ENCODE measurements around the gene HOOK1. TPM values are rescaled to one million over a fixed set of nuclear protein-coding genes. Genes with fewer than 3 reads are reported as not detected.
"Not testable (repeated sequence)": the region's sequence is repeated elsewhere in the genome, so short reads cannot be mapped to it uniquely, and the experiment has no call there.

Gene HOOK1
- polyA plus RNA-seq, 6 donors from 2014 or later, result 1.5 to 12.1 (median 8.3) TPM

- Mint-ChIP-seq H3K4me1 (no peaks in the 10 kb centered on the region), H3K9me3 (peaks cover 0 to 5% (median 0%) of the 10 kb centered on the region in 7 donors), H3K27ac (no peak overlapping the region), H3K36me3 (no peaks in the 10 kb centered on the region), H3K4me3 (no peak overlapping the region), H3K27me3 (peaks cover under 1 to 27% (median 20%) of the 10 kb centered on the region in 3 donors)
- ATAC-seq (ENCODE audit: low read depth in 2 of 2), result no peak
- DNase-seq, result no peak
Measured at GRCh38 chr1:59803458-59804038, 11.2 kb upstream of the HOOK1 start.

GRCh38 chr1:59804301-59804700 lies 10.4 kb upstream of the HOOK1 start:
- no peak for DNase-seq
- H3K4me1 Mint-ChIP-seq, result no peaks in the 10 kb centered on the region
- H3K27ac Mint-ChIP-seq, result no peak overlapping the region
- H3K36me3 Mint-ChIP-seq, result no peaks in the 10 kb centered on the region
- no peak for ATAC-seq (ENCODE audit: low read depth in 2 of 2)
- peaks cover 0 to 5% (median 0%) of the 10 kb centered on the region in 7 donors for H3K9me3 Mint-ChIP-seq
- H3K4me3 Mint-ChIP-seq, result no peak overlapping the region
- peaks cover 7 to 33% (median 27%) of the 10 kb centered on the region in 3 donors for H3K27me3 Mint-ChIP-seq

GRCh38 chr1:59805554-59805953 lies 9.2 kb upstream of the HOOK1 start:
- Mint-ChIP-seq H3K4me3 (no peak overlapping the region), H3K4me1 (no peaks in the 10 kb centered on the region), H3K27ac (no peak overlapping the region), H3K9me3 (peaks cover 0 to 5% (median 0%) of the 10 kb centered on the region in 7 donors), H3K27me3 (peaks cover 13 to 40% (median 29%) of the 10 kb centered on the region in 3 donors), H3K36me3 (no peaks in the 10 kb centered on the region)
- ATAC-seq (ENCODE audit: low read depth in 2 of 2), result no peak
- no peak for DNase-seq

- Mint-ChIP-seq H3K36me3 (no peaks in the 10 kb centered on the region), H3K9me3 (peaks cover 0 to 1% (median 0%) of the 10 kb centered on the region in 7 donors), H3K4me1 (peaks cover 2 to 11% (median 5%) of the 10 kb centered on the region in 3 donors), H3K27me3 (peaks cover 8 to 22% (median 22%) of the 10 kb centered on the region in 3 donors), H3K27ac (peak overlapping the region in 5 of 6 donors; percentile 88 to 94 (median 92)), H3K4me3 (peak overlapping the region in 2 of 8 donors; percentile 88 to 89)
- DNase-seq, result peak; percentile 81
- ATAC-seq (ENCODE audit: low read depth in 2 of 2), result peak; percentile 89 to 93
Measured at GRCh38 chr1:59814180-59814900, 409 bp upstream of the HOOK1 start.

GRCh38 chr1:59815892-59816291 lies 1.1 kb downstream of the HOOK1 start:
- no peak for ATAC-seq (ENCODE audit: low read depth in 2 of 2)
- Mint-ChIP-seq H3K9me3 (peaks cover 0 to 1% (median 0%) of the 10 kb centered on the region in 7 donors), H3K36me3 (no peaks in the 10 kb centered on the region), H3K4me1 (peaks cover 2 to 11% (median 5%) of the 10 kb centered on the region in 3 donors), H3K27me3 (peaks cover 0 to 15% (median 12%) of the 10 kb centered on the region in 3 donors), H3K4me3 (no peak overlapping the region), H3K27ac (no peak overlapping the region)
- DNase-seq, result no peak

- Mint-ChIP-seq H3K4me3 (no peak overlapping the region), H3K27ac (no peak overlapping the region), H3K4me1 (peaks cover 2 to 11% (median 5%) of the 10 kb centered on the region in 3 donors), H3K36me3 (no peaks in the 10 kb centered on the region), H3K9me3 (peaks cover 0 to 1% (median 0%) of the 10 kb centered on the region in 7 donors), H3K27me3 (peaks cover 0 to 10% (median 7%) of the 10 kb centered on the region in 3 donors)
- ATAC-seq (ENCODE audit: low read depth in 2 of 2) (no peak), DNase-seq (no peak)
Measured at GRCh38 chr1:59816318-59816878, 1.6 kb downstream of the HOOK1 start.

GRCh38 chr1:59819566-59820438 lies 5.1 kb downstream of the HOOK1 start:
- DNase-seq (no peak), ATAC-seq (ENCODE audit: low read depth in 2 of 2) (no peak)
- Mint-ChIP-seq H3K4me1 (no peaks in the 10 kb centered on the region), H3K27ac (peak overlapping the region in 2 of 6 donors; percentile 17 to 77), H3K9me3 (no peaks in the 10 kb centered on the region), H3K27me3 (peaks cover 0 to 3% (median 0%) of the 10 kb centered on the region in 3 donors), H3K4me3 (no peak overlapping the region), H3K36me3 (no peaks in the 10 kb centered on the region)

GRCh38 chr1:59827055-59827643 lies 12.4 kb downstream of the HOOK1 start:
- H3K27ac Mint-ChIP-seq, result no peak overlapping the region
- ATAC-seq (ENCODE audit: low read depth in 2 of 2) (no peak), DNase-seq (no peak)
- H3K27me3 Mint-ChIP-seq, result no peaks in the 10 kb centered on the region
- no peak overlapping the region for H3K4me3 Mint-ChIP-seq
- no peaks in the 10 kb centered on the region for H3K9me3 Mint-ChIP-seq
- H3K4me1 Mint-ChIP-seq, result no peaks in the 10 kb centered on the region
- H3K36me3 Mint-ChIP-seq, result peaks cover 11 to 18% of the 10 kb centered on the region in 2 donors

GRCh38 chr1:59828160-59828559 lies 13.4 kb downstream of the HOOK1 start:
- Mint-ChIP-seq H3K9me3 (no peaks in the 10 kb centered on the region), H3K27ac (no peak overlapping the region), H3K36me3 (peaks cover 11 to 18% of the 10 kb centered on the region in 2 donors), H3K4me3 (no peak overlapping the region), H3K4me1 (no peaks in the 10 kb centered on the region), H3K27me3 (no peaks in the 10 kb centered on the region)
- DNase-seq (no peak), ATAC-seq (ENCODE audit: low read depth in 2 of 2) (no peak)

GRCh38 chr1:59831529-59831928 lies 16.8 kb downstream of the HOOK1 start:
- H3K9me3 Mint-ChIP-seq, result no peaks in the 10 kb centered on the region
- no peaks in the 10 kb centered on the region for H3K4me1 Mint-ChIP-seq
- no peaks in the 10 kb centered on the region for H3K27me3 Mint-ChIP-seq
- peaks cover 11 to 15% of the 10 kb centered on the region in 2 donors for H3K36me3 Mint-ChIP-seq
- no peak for ATAC-seq (ENCODE audit: low read depth in 2 of 2)
- DNase-seq, result no peak
- H3K27ac Mint-ChIP-seq, result peak overlapping the region in 1 of 6 donors; percentile 5
- H3K4me3 Mint-ChIP-seq, result no peak overlapping the region

GRCh38 chr1:59833022-59833421 lies 18.3 kb downstream of the HOOK1 start:
- Mint-ChIP-seq H3K4me3 (no peak overlapping the region), H3K27ac (no peak overlapping the region), H3K9me3 (peaks cover 0 to 4% (median 0%) of the 10 kb centered on the region in 7 donors), H3K36me3 (peaks cover 9 to 19% of the 10 kb centered on the region in 2 donors), H3K4me1 (no peaks in the 10 kb centered on the region), H3K27me3 (no peaks in the 10 kb centered on the region)
- no peak for DNase-seq
- no peak for ATAC-seq (ENCODE audit: low read depth in 2 of 2)

GRCh38 chr1:59833991-59834390 lies 19.2 kb downstream of the HOOK1 start:
- H3K36me3 Mint-ChIP-seq, result peaks cover 9 to 25% of the 10 kb centered on the region in 2 donors
- no peak overlapping the region for H3K27ac Mint-ChIP-seq
- H3K4me1 Mint-ChIP-seq, result no peaks in the 10 kb centered on the region
- H3K9me3 Mint-ChIP-seq, result peaks cover 0 to 6% (median 0%) of the 10 kb centered on the region in 7 donors
- no peak overlapping the region for H3K4me3 Mint-ChIP-seq
- ATAC-seq (ENCODE audit: low read depth in 2 of 2) (no peak), DNase-seq (no peak)
- no peaks in the 10 kb centered on the region for H3K27me3 Mint-ChIP-seq

- not testable (repeated sequence) for H3K4me3 Mint-ChIP-seq; DNase-seq; H3K4me1 Mint-ChIP-seq; ATAC-seq (ENCODE audit: low read depth in 2 of 2); H3K9me3 Mint-ChIP-seq; H3K27me3 Mint-ChIP-seq
- H3K36me3 Mint-ChIP-seq, result peaks cover 0 to 37% of the 10 kb centered on the region in 2 donors
- peak overlapping the region in 1 of 6 donors; percentile 38 for H3K27ac Mint-ChIP-seq
Measured at GRCh38 chr1:59837857-59838256, 23.1 kb downstream of the HOOK1 start.

All from naive B cell (primary cell).